ENCODE data around the gene IL27RA. TPM values are rescaled to one million over a fixed set of nuclear protein-coding genes. Genes with fewer than 3 reads are reported as not detected.

The IL27RA gene
- 1 to 10 TPM; 2.3 to 3.7 (median 2.9) TPM for total RNA-seq
- polyA plus RNA-seq: 1 to 10 TPM; 1.5 to 3.2 (median 2.5) TPM
- long read RNA-seq, donor 1, partial matches to known transcripts: 1 of 5 reads
- long read RNA-seq, donor 1, other reads (novel, unspliced or antisense): 1 of 5 reads
- long read RNA-seq, donor 2, partial matches to known transcripts: 2 of 2 reads
- long read RNA-seq, donor 2, other reads (novel, unspliced or antisense): 0 of 2 reads

DNA sequence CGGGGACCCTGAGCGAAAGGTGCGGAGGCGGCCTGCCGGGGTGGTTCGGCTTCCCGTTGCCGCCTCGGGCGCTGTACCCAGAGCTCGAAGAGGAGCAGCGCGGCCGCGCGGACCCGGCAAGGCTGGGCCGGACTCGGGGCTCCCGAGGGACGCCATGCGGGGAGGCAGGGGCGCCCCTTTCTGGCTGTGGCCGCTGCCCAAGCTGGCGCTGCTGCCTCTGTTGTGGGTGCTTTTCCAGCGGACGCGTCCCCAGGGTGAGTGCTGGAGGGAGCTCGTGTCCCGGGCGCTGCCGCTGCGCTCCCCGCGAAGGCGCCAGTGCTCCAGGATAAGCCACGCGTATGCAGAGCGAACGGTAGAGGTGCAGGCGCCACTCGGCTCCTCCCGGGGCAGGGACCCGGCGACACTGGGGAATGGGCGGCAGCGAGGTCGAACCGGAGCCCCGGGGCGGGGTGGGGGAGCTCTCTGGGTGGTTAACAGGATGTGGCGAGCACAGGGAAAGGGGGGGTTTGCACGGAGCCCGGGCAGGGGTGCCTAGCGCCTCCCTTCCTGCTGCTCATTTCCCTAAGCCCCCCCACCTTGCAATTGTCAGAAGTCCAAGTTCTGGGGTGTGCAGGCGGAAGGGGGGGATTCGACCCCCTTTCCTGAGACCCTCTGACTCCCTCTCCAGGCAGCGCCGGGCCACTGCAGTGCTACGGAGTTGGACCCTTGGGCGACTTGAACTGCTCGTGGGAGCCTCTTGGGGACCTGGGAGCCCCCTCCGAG, at the start of gene IL27RA:
Gene IL27RA (plus strand): TSS at position 44 of the 762 bp plus-strand sequence. CDS start 111 bp downstream, at position 155.
- Histone ChIP-seq H3K27ac (peak within 1 kb of the TSS; percentile 68), H3K4me3 (peak within 1 kb of the TSS; percentile 76), H3K9me3 (no peaks in the 10 kb centered on the region), H3K4me1 (no peaks in the 10 kb centered on the region), H3K36me3 (ENCODE audit: insufficient read depth in 1 of 2, low read depth in 1 of 2) (no peaks in the 10 kb centered on the region), H3K27me3 (ENCODE audit: insufficient read depth in 3 of 3, low read length in 2 of 3) (no peaks in the 10 kb centered on the region)
- WGBS, 3 donors: 0 to 1% (median 0%) methylated on average over 44 to 63 of the region's 63 CpGs
- ATAC-seq: peak; percentile 74 to 89 (median 83)
- intact Hi-C loops (cut with DNase I): no loop called here
- TF ChIP-seq, protein P1, sequence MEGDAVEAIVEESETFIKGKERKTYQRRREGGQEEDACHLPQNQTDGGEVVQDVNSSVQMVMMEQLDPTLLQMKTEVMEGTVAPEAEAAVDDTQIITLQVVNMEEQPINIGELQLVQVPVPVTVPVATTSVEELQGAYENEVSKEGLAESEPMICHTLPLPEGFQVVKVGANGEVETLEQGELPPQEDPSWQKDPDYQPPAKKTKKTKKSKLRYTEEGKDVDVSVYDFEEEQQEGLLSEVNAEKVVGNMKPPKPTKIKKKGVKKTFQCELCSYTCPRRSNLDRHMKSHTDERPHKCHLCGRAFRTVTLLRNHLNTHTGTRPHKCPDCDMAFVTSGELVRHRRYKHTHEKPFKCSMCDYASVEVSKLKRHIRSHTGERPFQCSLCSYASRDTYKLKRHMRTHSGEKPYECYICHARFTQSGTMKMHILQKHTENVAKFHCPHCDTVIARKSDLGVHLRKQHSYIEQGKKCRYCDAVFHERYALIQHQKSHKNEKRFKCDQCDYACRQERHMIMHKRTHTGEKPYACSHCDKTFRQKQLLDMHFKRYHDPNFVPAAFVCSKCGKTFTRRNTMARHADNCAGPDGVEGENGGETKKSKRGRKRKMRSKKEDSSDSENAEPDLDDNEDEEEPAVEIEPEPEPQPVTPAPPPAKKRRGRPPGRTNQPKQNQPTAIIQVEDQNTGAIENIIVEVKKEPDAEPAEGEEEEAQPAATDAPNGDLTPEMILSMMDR (IDR thresholded peaks at IDR 0.05): peak; percentile 47
- peak; percentile 56 to 77 for DNase-seq

DNA sequence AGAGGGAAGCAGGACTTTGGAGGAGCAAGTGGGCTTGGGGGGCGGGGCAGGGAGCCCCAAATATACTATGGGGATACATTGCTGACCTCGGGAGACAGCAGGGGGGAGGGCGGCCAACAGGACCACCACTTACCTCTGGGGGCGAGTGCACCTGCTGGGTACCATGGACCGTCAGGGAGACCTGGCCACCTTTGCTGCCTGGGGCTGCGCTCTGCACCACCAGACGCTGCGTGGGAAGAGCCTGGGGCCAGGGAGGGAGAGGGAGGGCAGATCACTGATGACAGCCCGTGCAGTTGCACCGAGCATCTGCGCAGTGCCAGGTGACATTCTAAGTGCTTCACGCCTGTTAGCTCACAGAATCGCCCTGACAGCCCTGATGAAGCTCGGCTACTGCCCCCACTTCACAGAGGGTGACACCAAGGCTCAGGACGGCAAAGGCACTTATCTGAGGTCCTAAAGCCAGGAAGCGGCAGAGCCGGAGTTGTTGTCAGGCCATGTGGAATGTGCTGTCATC, 49.5 kb upstream of the IL27RA start:
- Histone ChIP-seq H3K4me1 (peaks cover 29% of the 10 kb centered on the region), H3K9me3 (no peaks in the 10 kb centered on the region)
- WGBS, 3 donors: 94 to 98% (median 94%) methylated on average over 17 of the region's 17 CpGs

DNA sequence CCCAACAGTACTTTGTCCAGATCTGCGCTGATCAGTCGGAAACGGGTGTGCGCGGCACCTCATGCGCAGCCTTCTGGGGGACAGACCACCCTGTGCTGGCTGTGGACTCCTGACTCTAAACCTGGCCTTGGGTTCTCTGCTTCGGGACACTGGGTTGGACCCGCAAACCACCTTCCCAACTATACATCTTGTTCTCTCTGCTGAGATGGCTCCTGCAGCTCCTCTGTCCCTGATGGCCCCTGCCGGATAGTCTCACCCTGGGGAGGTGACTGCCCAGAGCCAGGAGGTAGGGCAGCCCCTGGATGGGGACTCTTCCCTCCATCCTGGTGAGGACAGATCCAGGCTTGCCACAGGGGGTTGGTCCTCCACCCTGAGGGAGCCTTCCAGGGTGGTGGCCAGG, 48.8 kb upstream of the IL27RA start:
- H3K9me3 ChIP-seq: no peaks in the 10 kb centered on the region
- peaks cover 0 to 8% of the 10 kb centered on the region in 2 donors for H3K36me3 ChIP-seq (ENCODE audit: insufficient read depth in 1 of 2, low read depth in 1 of 2)
- no peaks in the 10 kb centered on the region for H3K27me3 ChIP-seq (ENCODE audit: insufficient read depth in 3 of 3, low read length in 2 of 3)
- TF ChIP-seq, protein P1 (IDR thresholded peaks at IDR 0.05): no peak
- no peak overlapping the region for H3K4me3 ChIP-seq
- no peak overlapping the region for H3K27ac ChIP-seq
- DNase-seq (no peak), ATAC-seq (no peak)
- intact Hi-C loops (cut with DNase I): no loop called here
- WGBS, 3 donors: 96 to 98% (median 98%) methylated on average over 9 of the region's 9 CpGs
- H3K4me1 ChIP-seq: peaks cover 36% of the 10 kb centered on the region

More for the DNA sequence above, 49.5 kb upstream of the IL27RA start:
- DNase-seq (no peak), ATAC-seq (no peak)
- Histone ChIP-seq H3K27me3 (ENCODE audit: insufficient read depth in 3 of 3, low read length in 2 of 3) (no peaks in the 10 kb centered on the region), H3K4me3 (no peak overlapping the region), H3K36me3 (ENCODE audit: insufficient read depth in 1 of 2, low read depth in 1 of 2) (peaks cover 0 to 8% of the 10 kb centered on the region in 2 donors), H3K27ac (no peak overlapping the region)
- intact Hi-C loops (cut with DNase I): no loop called here
- TF ChIP-seq, protein P1 (IDR thresholded peaks at IDR 0.05): no peak

DNA sequence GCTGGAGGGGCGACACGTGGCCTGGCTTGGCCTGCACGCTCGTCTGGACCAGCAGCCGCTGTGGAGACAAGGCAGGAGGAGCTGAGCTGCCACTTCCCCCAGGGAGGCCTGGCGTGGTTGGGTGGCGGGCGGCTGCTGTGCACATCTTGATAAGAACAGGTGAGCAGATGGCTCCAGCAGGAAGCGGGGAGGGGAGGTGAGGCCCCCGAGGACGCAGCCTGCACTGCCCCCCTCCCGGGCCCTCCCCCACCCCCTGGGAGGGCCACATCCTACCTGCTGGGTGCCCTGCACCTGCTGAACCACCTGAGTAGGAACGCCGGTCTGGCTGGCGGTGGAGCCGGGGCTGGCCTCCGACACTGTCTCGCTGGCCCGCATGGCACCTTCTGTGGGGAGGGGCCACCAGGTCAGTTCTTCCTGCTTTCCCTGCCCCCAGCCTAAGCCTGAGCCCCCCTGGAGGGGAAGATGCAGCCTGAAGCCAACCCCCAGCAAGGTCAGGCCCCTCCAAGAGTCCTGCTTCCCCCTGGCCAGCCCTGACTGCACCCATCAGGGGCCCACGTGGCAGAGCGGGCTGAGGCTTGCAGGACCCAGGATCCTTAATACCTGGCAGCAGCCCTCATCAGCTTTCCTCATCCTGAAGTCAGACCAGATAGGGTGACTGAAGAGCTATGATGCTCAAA, 48.2 kb upstream of the IL27RA start:
- H3K4me1 ChIP-seq: peaks cover 42% of the 10 kb centered on the region
- H3K4me3 ChIP-seq: no peak overlapping the region
- ATAC-seq (no peak), DNase-seq (no peak)
- intact Hi-C loops (cut with DNase I): no loop called here
- 89 to 93% (median 92%) methylated on average over 14 to 21 of the region's 21 CpGs for WGBS, 3 donors
- H3K36me3 ChIP-seq (ENCODE audit: insufficient read depth in 1 of 2, low read depth in 1 of 2): peaks cover 0 to 8% of the 10 kb centered on the region in 2 donors
- H3K9me3 ChIP-seq: no peaks in the 10 kb centered on the region
- H3K27ac ChIP-seq: no peak overlapping the region
- TF ChIP-seq, protein P1 (IDR thresholded peaks at IDR 0.05): no peak
- no peaks in the 10 kb centered on the region for H3K27me3 ChIP-seq (ENCODE audit: insufficient read depth in 3 of 3, low read length in 2 of 3)

Data from psoas muscle (tissue), 8 donors.